ENCODE results near the gene TP53TG5. TPM values are rescaled to one million over a fixed set of nuclear protein-coding genes. Genes with fewer than 3 reads are reported as not detected.

The TP53TG5 gene
- polyA plus RNA-seq, 1 donor (not counting 4 experiments of a cell fraction or from before 2014, with no cell fraction given), result not detected

DNA sequence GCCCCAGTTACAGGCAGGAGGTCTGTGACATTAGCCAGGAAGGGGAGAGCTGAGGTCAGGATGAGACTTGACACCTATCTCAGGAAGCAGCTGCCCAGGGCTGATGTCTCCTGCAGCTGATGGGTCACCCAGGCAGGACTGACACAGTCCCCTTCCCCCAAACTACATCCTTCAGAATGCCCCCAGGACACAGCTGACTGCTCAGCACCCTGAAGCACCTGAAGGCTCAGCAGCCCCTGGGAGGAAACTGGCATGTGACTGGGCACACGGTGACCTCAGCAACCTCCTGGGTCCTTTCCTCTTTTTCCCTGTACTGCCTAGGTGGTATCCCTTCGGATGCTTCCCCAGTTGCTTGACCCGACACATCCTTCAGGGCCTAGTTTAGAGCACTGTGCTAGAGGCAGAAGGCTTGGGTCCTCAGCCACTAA is 31.8 kb downstream of the TP53TG5 start:
- peak overlapping the region; percentile 98 for H3K27ac ChIP-seq (ENCODE audit: control insufficient read depth, insufficient read depth, low read length)
- peak overlapping the region; percentile 92 to 100 (median 99) for H3K4me3 ChIP-seq (ENCODE audit: control insufficient read depth in 2 of 3, extremely low read depth in 1 of 3, insufficient read depth in 2 of 3, low read depth in 1 of 3, low read length in 3 of 3)
- FAIRE-seq (no peak), DNase-seq (ENCODE audit: low read depth, low spot score) (no peak)
- TF ChIP-seq EZH2 (IDR thresholded peaks at IDR 0.05; ENCODE audit: low read length), result no peak
- TF ChIP-seq, protein P1, sequence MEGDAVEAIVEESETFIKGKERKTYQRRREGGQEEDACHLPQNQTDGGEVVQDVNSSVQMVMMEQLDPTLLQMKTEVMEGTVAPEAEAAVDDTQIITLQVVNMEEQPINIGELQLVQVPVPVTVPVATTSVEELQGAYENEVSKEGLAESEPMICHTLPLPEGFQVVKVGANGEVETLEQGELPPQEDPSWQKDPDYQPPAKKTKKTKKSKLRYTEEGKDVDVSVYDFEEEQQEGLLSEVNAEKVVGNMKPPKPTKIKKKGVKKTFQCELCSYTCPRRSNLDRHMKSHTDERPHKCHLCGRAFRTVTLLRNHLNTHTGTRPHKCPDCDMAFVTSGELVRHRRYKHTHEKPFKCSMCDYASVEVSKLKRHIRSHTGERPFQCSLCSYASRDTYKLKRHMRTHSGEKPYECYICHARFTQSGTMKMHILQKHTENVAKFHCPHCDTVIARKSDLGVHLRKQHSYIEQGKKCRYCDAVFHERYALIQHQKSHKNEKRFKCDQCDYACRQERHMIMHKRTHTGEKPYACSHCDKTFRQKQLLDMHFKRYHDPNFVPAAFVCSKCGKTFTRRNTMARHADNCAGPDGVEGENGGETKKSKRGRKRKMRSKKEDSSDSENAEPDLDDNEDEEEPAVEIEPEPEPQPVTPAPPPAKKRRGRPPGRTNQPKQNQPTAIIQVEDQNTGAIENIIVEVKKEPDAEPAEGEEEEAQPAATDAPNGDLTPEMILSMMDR (optimal IDR thresholded peaks at IDR 0.05 in 1 of 3, IDR thresholded peaks at IDR 0.05 in 1 of 3, conservative IDR thresholded peaks at IDR 0.05 in 1 of 3; ENCODE audit: extremely low read depth in 1 of 3, insufficient read depth in 2 of 3, low read length in 3 of 3), result no peak
- H3K9me1 ChIP-seq (ENCODE audit: control insufficient read depth, extremely low read depth, insufficient read depth, low read length), result peaks cover 2% of the 10 kb centered on the region
- peak overlapping the region; percentile 77 for H3K4me2 ChIP-seq (ENCODE audit: control insufficient read depth, extremely low read depth, insufficient read depth, low read depth, low read length)
- dilution Hi-C loops (cut with MboI; ENCODE audit: extremely low pct_ligation_motif_present, low sequenced_read_pairs), result no loop called here
- H4K20me1 ChIP-seq (ENCODE audit: control insufficient read depth, extremely low read depth, insufficient read depth, low read length), result peaks cover 8% of the 10 kb centered on the region
- no peaks in the 10 kb centered on the region for H3K27me3 ChIP-seq (ENCODE audit: control insufficient read depth, extremely low read depth, insufficient read depth, low read length)
- peaks cover 68% of the 10 kb centered on the region for H3K79me2 ChIP-seq (ENCODE audit: control insufficient read depth, insufficient read depth, low read length)
- H3K9ac ChIP-seq (ENCODE audit: control insufficient read depth, extremely low read depth, insufficient read depth, low read length), result peak overlapping the region; percentile 99
- H3K36me3 ChIP-seq (ENCODE audit: control insufficient read depth in 2 of 2, extremely low read depth in 1 of 2, insufficient read depth in 2 of 2, low read length in 2 of 2), result peaks cover 3 to 22% of the 10 kb centered on the region in 2 experiments
- H2AFZ ChIP-seq (ENCODE audit: control insufficient read depth, low read length), result no peak overlapping the region
- H3K4me1 ChIP-seq (ENCODE audit: control insufficient read depth, extremely low read depth, insufficient read depth, low read length), result peaks cover 62% of the 10 kb centered on the region
- no peaks in the 10 kb centered on the region for H3K9me3 ChIP-seq (ENCODE audit: control insufficient read depth, low read depth, low read length)

DNA sequence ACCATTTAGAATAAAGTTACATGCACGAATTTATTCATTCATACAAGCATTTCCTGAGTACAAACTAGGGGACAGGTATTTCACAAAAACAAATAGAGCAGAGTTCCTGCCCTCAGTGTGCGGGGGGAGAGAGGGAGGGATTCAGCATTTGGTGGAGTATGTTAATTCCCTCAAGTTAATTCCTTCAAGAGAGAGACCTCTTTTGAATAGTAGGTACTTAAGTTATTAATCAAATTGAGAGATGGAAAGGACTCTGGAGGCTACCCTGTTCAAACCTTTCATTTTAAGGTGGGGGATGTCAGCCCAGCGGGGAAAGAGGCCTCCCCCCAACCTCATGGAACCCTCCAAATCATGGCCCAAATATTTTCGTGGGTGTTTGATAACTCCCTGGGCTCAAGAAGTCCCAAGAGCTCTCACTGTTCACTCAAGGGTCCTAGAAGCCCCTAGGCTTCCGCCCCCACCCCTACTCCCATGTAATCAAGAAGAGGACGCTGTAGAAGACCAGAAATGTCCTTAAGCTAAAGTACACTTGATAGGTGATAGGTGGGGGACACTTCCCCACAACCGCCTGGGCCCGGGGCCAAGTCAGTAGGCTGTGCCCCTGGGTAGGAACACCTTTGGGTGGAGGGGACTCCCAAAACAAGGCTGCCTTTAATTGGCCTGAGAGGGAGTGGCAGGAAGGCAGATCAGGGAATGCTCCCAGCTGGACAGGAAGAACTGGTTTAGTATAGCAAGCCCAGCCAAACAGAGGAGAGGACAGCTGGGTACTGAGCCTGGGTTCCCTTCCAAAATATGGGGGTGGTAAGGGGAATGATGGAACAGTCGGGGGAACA is 32.8 kb downstream of the TP53TG5 start:
- H3K27ac ChIP-seq (ENCODE audit: control insufficient read depth, insufficient read depth, low read length), result peak overlapping the region; percentile 98
- H3K9ac ChIP-seq (ENCODE audit: control insufficient read depth, extremely low read depth, insufficient read depth, low read length), result peak overlapping the region; percentile 99
- peak overlapping the region; percentile 77 for H3K4me2 ChIP-seq (ENCODE audit: control insufficient read depth, extremely low read depth, insufficient read depth, low read depth, low read length)
- peaks cover 78% of the 10 kb centered on the region for H3K79me2 ChIP-seq (ENCODE audit: control insufficient read depth, insufficient read depth, low read length)
- no peak overlapping the region for H2AFZ ChIP-seq (ENCODE audit: control insufficient read depth, low read length)
- TF ChIP-seq EZH2 (IDR thresholded peaks at IDR 0.05; ENCODE audit: low read length), result no peak
- TF ChIP-seq, protein P1 (optimal IDR thresholded peaks at IDR 0.05 in 1 of 3, IDR thresholded peaks at IDR 0.05 in 1 of 3, conservative IDR thresholded peaks at IDR 0.05 in 1 of 3; ENCODE audit: extremely low read depth in 1 of 3, insufficient read depth in 2 of 3, low read length in 3 of 3), result no peak
- dilution Hi-C loops (cut with MboI; ENCODE audit: extremely low pct_ligation_motif_present, low sequenced_read_pairs), result no loop called here
- no peaks in the 10 kb centered on the region for H3K9me3 ChIP-seq (ENCODE audit: control insufficient read depth, low read depth, low read length)
- DNase-seq (ENCODE audit: low read depth, low spot score) (no peak), FAIRE-seq (no peak)
- peaks cover 8% of the 10 kb centered on the region for H4K20me1 ChIP-seq (ENCODE audit: control insufficient read depth, extremely low read depth, insufficient read depth, low read length)
- H3K4me1 ChIP-seq (ENCODE audit: control insufficient read depth, extremely low read depth, insufficient read depth, low read length), result peaks cover 71% of the 10 kb centered on the region
- no peaks in the 10 kb centered on the region for H3K27me3 ChIP-seq (ENCODE audit: control insufficient read depth, extremely low read depth, insufficient read depth, low read length)
- peak overlapping the region; percentile 92 to 100 (median 99) for H3K4me3 ChIP-seq (ENCODE audit: control insufficient read depth in 2 of 3, extremely low read depth in 1 of 3, insufficient read depth in 2 of 3, low read depth in 1 of 3, low read length in 3 of 3)
- H3K9me1 ChIP-seq (ENCODE audit: control insufficient read depth, extremely low read depth, insufficient read depth, low read length), result peaks cover 2% of the 10 kb centered on the region
- peaks cover 5 to 27% of the 10 kb centered on the region in 2 experiments for H3K36me3 ChIP-seq (ENCODE audit: control insufficient read depth in 2 of 2, extremely low read depth in 1 of 2, insufficient read depth in 2 of 2, low read length in 2 of 2)

Data from keratinocyte (primary cell).